NOMO-1 treated with dmso at 0.1 percent for 144 hours (cell line): ENCODE measurements around the gene CEP120.

Experiments
- DNase-seq: peaks from one replicate; lab custom pipeline; 2025; ENCODE audit not compliant: unreplicated experiment; lab: John Stamatoyannopoulos, UW

The CEP120 gene

GRCh38 chr5:123304777-123305316 is 118.4 kb downstream of the CEP120 start:
- DNase-seq, result no peak

- DNase-seq, result no peak
Measured at GRCh38 chr5:123303802-123304201, 119.4 kb downstream of the CEP120 start.

GRCh38 chr5:123300266-123300665 is 122.9 kb downstream of the CEP120 start:
- DNase-seq, result no peak

GRCh38 chr5:123299136-123299535 is 124.1 kb downstream of the CEP120 start:
- no peak for DNase-seq

GRCh38 chr5:123298335-123299030 is 124.7 kb downstream of the CEP120 start:
- no peak for DNase-seq

GRCh38 chr5:123297866-123298265 is 125.3 kb downstream of the CEP120 start:
- no peak for DNase-seq

GRCh38 chr5:123297198-123297831 is 125.9 kb downstream of the CEP120 start:
- DNase-seq, result no peak
